Measurements from ENCODE around the gene LDHAL6B. TPM values are rescaled to one million over a fixed set of nuclear protein-coding genes. Genes with fewer than 3 reads are reported as not detected.
A peak's percentile ranks its signal among the peaks of the same experiment; 100 is the strongest.

The LDHAL6B gene
- total RNA-seq, 1 experiment from 2014 or later, result not detected

DNA sequence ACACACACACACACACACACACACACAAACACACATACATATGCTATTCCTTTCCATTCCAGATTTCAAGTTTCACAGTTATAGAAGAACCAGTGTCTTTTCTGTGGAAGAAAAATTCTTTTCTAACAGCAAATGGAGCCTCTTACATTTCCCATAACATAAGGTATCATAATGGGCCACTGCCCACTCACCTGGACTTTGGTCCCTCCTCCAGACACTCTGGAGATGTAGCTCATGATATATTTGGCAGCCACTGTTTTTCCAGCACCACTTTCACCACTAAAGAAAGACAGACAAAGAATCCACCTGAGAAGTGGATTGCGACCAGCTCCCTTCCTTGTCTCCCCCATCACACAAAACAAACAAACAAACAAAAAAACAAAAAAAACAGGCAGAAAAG is 29.8 kb downstream of the LDHAL6B start:
- TF ChIP-seq, protein P1, sequence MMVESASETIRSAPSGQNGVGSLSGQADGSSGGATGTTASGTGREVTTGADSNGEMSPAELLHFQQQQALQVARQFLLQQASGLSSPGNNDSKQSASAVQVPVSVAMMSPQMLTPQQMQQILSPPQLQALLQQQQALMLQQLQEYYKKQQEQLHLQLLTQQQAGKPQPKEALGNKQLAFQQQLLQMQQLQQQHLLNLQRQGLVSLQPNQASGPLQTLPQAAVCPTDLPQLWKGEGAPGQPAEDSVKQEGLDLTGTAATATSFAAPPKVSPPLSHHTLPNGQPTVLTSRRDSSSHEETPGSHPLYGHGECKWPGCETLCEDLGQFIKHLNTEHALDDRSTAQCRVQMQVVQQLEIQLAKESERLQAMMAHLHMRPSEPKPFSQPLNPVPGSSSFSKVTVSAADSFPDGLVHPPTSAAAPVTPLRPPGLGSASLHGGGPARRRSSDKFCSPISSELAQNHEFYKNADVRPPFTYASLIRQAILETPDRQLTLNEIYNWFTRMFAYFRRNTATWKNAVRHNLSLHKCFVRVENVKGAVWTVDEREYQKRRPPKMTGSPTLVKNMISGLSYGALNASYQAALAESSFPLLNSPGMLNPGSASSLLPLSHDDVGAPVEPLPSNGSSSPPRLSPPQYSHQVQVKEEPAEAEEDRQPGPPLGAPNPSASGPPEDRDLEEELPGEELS (CRISPR knock-in tag; IDR thresholded peaks at IDR 0.05), result no peak
- no peak for TF ChIP-seq NFE2L1 (CRISPR knock-in tag; IDR thresholded peaks at IDR 0.05)
- no peak for TF ChIP-seq NR2C2 (CRISPR knock-in tag; IDR thresholded peaks at IDR 0.05)
- no peak for TF ChIP-seq TP53 (CRISPR knock-in tag; IDR thresholded peaks at IDR 0.05)
- no peak for TF ChIP-seq CREB1 (CRISPR knock-in tag; IDR thresholded peaks at IDR 0.05)
- TF ChIP-seq, protein P2, sequence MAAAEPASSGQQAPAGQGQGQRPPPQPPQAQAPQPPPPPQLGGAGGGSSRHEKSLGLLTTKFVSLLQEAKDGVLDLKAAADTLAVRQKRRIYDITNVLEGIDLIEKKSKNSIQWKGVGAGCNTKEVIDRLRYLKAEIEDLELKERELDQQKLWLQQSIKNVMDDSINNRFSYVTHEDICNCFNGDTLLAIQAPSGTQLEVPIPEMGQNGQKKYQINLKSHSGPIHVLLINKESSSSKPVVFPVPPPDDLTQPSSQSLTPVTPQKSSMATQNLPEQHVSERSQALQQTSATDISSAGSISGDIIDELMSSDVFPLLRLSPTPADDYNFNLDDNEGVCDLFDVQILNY (CRISPR knock-in tag; IDR thresholded peaks at IDR 0.05), result no peak
- TF ChIP-seq GTF2I (CRISPR knock-in tag; conservative IDR thresholded peaks at IDR 0.05), result no peak
- TF ChIP-seq, protein P3, sequence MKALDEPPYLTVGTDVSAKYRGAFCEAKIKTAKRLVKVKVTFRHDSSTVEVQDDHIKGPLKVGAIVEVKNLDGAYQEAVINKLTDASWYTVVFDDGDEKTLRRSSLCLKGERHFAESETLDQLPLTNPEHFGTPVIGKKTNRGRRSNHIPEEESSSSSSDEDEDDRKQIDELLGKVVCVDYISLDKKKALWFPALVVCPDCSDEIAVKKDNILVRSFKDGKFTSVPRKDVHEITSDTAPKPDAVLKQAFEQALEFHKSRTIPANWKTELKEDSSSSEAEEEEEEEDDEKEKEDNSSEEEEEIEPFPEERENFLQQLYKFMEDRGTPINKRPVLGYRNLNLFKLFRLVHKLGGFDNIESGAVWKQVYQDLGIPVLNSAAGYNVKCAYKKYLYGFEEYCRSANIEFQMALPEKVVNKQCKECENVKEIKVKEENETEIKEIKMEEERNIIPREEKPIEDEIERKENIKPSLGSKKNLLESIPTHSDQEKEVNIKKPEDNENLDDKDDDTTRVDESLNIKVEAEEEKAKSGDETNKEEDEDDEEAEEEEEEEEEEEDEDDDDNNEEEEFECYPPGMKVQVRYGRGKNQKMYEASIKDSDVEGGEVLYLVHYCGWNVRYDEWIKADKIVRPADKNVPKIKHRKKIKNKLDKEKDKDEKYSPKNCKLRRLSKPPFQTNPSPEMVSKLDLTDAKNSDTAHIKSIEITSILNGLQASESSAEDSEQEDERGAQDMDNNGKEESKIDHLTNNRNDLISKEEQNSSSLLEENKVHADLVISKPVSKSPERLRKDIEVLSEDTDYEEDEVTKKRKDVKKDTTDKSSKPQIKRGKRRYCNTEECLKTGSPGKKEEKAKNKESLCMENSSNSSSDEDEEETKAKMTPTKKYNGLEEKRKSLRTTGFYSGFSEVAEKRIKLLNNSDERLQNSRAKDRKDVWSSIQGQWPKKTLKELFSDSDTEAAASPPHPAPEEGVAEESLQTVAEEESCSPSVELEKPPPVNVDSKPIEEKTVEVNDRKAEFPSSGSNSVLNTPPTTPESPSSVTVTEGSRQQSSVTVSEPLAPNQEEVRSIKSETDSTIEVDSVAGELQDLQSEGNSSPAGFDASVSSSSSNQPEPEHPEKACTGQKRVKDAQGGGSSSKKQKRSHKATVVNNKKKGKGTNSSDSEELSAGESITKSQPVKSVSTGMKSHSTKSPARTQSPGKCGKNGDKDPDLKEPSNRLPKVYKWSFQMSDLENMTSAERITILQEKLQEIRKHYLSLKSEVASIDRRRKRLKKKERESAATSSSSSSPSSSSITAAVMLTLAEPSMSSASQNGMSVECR (CRISPR knock-in tag; IDR thresholded peaks at IDR 0.05; ENCODE audit: borderline replicate concordance), result no peak
- no peak for TF ChIP-seq ZNF232 (CRISPR knock-in tag; IDR thresholded peaks at IDR 0.05)
- TF ChIP-seq, protein P4, sequence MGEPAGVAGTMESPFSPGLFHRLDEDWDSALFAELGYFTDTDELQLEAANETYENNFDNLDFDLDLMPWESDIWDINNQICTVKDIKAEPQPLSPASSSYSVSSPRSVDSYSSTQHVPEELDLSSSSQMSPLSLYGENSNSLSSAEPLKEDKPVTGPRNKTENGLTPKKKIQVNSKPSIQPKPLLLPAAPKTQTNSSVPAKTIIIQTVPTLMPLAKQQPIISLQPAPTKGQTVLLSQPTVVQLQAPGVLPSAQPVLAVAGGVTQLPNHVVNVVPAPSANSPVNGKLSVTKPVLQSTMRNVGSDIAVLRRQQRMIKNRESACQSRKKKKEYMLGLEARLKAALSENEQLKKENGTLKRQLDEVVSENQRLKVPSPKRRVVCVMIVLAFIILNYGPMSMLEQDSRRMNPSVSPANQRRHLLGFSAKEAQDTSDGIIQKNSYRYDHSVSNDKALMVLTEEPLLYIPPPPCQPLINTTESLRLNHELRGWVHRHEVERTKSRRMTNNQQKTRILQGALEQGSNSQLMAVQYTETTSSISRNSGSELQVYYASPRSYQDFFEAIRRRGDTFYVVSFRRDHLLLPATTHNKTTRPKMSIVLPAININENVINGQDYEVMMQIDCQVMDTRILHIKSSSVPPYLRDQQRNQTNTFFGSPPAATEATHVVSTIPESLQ (CRISPR knock-in tag; IDR thresholded peaks at IDR 0.05), result no peak
- no peak for TF ChIP-seq ETV6 (CRISPR knock-in tag; IDR thresholded peaks at IDR 0.05)
- TF ChIP-seq JAZF1 (CRISPR knock-in tag; IDR thresholded peaks at IDR 0.05), result no peak
- TF ChIP-seq JUN (CRISPR knock-in tag; IDR thresholded peaks at IDR 0.05), result no peak
- TF ChIP-seq, protein P5, sequence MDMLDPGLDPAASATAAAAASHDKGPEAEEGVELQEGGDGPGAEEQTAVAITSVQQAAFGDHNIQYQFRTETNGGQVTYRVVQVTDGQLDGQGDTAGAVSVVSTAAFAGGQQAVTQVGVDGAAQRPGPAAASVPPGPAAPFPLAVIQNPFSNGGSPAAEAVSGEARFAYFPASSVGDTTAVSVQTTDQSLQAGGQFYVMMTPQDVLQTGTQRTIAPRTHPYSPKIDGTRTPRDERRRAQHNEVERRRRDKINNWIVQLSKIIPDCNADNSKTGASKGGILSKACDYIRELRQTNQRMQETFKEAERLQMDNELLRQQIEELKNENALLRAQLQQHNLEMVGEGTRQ (CRISPR knock-in tag; IDR thresholded peaks at IDR 0.05), result no peak
- Mint-ChIP-seq H3K4me3 (no peak overlapping the region), H3K36me3 (peaks cover 3% of the 10 kb centered on the region), H3K4me1 (peaks cover 25% of the 10 kb centered on the region), H3K27ac (peak overlapping the region; percentile 30), H3K9me3 (no peaks in the 10 kb centered on the region), H3K27me3 (ENCODE audit: low read depth) (no peaks in the 10 kb centered on the region)
- ChIA-PET POLR2A (interaction anchor here (0.6 to 0.7 kb wide), 2 partner anchors 104 to 137 kb away, joined by 3 read pairs; partner anchors contain the start of gene MYO1E), CTCF (interaction anchor here (1.0 kb wide), 1 partner anchor 11 kb away, joined by 4 read pairs; no protein-coding TSS in a partner anchor)
- ATAC-seq (no peak), DNase-seq (ENCODE audit: low spot score) (no peak)

DNA sequence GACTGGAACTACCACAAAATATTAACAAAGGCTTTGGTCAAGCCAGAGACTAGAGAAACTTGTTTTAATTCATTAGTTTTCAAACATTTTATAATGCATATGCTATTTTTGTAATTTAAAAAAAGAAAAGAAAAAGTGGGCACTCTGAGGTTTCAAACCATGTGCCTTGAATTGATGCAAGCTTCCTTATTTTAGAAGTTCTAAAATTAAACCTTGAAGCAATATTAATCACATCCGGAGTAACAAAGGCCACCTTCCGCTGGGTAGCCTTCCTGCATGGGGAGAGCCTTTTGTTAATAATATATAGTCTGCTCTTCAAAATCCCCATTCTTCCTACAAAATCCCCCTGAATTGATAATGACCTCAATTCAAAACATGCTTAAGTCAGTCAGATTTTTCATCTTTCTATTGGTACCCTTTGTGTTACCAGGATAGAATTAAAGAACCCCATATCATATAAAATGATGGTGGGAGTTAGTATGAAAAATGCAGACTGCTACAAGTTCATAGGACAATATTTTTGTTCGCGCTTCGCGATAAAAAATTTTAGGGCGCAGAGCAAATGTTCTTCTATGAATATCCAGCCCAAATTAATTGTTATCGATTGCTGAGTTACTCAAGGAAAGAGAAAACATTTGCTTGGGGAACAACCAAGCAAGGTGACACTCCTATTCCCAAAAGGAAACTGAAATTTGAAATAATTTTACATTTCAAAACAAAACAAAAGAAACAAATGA is 30.6 kb downstream of the LDHAL6B start:
- no peak for DNase-seq (ENCODE audit: low spot score)
- no peak overlapping the region for H3K4me3 Mint-ChIP-seq
- no peaks in the 10 kb centered on the region for H3K9me3 Mint-ChIP-seq
- peaks cover 3% of the 10 kb centered on the region for H3K36me3 Mint-ChIP-seq
- 0 out of 2 replicates have a peak overlapping the region, but pooled peaks have one; percentile 66 for H3K27ac Mint-ChIP-seq
- ChIA-PET POLR2A (interaction anchor here (1.1 kb wide), 1 partner anchor 136 kb away, joined by 4 read pairs; the partner anchor contains the start of gene MYO1E), CTCF (interaction anchor here (1.0 to 1.8 kb wide), 3 partner anchors 10 to 184 kb away, joined by 3 to 10 read pairs (median 4); no protein-coding TSS in a partner anchor)
- peaks cover 22% of the 10 kb centered on the region for H3K4me1 Mint-ChIP-seq
- no peaks in the 10 kb centered on the region for H3K27me3 Mint-ChIP-seq (ENCODE audit: low read depth)
- no peak for ATAC-seq
- TF ChIP-seq GABPB1 (CRISPR knock-in tag; IDR thresholded peaks at IDR 0.05), result no peak
- TF ChIP-seq, protein P6, sequence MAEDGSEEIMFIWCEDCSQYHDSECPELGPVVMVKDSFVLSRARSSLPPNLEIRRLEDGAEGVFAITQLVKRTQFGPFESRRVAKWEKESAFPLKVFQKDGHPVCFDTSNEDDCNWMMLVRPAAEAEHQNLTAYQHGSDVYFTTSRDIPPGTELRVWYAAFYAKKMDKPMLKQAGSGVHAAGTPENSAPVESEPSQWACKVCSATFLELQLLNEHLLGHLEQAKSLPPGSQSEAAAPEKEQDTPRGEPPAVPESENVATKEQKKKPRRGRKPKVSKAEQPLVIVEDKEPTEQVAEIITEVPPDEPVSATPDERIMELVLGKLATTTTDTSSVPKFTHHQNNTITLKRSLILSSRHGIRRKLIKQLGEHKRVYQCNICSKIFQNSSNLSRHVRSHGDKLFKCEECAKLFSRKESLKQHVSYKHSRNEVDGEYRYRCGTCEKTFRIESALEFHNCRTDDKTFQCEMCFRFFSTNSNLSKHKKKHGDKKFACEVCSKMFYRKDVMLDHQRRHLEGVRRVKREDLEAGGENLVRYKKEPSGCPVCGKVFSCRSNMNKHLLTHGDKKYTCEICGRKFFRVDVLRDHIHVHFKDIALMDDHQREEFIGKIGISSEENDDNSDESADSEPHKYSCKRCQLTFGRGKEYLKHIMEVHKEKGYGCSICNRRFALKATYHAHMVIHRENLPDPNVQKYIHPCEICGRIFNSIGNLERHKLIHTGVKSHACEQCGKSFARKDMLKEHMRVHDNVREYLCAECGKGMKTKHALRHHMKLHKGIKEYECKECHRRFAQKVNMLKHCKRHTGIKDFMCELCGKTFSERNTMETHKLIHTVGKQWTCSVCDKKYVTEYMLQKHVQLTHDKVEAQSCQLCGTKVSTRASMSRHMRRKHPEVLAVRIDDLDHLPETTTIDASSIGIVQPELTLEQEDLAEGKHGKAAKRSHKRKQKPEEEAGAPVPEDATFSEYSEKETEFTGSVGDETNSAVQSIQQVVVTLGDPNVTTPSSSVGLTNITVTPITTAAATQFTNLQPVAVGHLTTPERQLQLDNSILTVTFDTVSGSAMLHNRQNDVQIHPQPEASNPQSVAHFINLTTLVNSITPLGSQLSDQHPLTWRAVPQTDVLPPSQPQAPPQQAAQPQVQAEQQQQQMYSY (CRISPR knock-in tag; IDR thresholded peaks at IDR 0.05), result no peak
- no peak for TF ChIP-seq SMAD3 (CRISPR knock-in tag; IDR thresholded peaks at IDR 0.05; ENCODE audit: borderline replicate concordance)
- TF ChIP-seq CBFB (CRISPR knock-in tag; IDR thresholded peaks at IDR 0.05; ENCODE audit: low read depth), result no peak
- TF ChIP-seq ELF4 (CRISPR knock-in tag; IDR thresholded peaks at IDR 0.05; ENCODE audit: low read depth), result no peak
- no peak for TF ChIP-seq ATF1 (CRISPR knock-in tag; IDR thresholded peaks at IDR 0.05)
- no peak for TF ChIP-seq ZBTB21 (CRISPR knock-in tag; IDR thresholded peaks at IDR 0.05; ENCODE audit: borderline replicate concordance)
